ENCODE results near the gene ARF1.
"Not testable (repeated sequence)": the region's sequence is repeated elsewhere in the genome, so short reads cannot be mapped to it uniquely, and the experiment has no call there.

Gene ARF1

DNA sequence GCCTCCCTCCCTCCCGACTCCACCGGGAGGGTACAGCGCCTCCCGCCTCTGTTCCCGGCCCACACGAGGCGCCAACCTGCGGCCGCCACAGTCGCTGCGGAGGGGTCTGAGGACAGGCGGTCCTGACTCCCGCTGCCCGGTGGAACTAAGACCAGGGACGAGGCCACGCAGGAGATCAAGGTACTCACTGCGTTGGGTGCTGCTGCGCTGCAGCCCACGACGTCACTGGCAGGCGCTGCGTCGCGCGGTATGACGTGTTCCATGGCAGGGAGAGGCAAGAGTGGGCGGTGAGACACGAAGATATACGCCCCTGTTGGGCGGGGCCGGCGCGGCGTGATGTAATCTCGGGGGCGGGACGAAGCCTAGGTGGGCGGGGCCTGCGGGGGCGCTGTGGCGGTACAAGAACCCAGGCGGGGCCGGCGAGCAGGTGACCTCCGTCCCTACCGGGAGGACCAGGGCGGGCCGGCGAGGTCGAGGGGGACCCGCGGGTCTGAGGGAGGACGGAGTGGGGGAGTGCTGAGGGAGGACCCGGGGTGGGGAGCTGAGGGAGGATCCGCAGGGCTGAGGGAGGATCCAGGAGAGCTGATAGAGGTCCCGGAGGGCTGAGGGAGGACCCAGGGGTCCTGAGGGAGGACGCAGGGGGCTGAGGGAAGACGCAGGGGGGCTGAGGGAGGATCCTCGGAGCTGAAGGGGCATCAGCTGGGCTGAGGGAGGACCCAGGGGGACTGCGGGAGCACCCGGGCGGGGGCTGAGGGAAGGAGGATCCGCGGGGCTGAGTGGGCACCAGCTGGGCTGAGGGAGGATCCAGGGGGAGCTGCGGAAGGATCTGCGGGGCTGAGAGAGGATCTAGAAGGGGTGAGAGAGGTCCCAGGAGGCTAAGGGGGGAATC lies 26.8 kb downstream of the ARF1 start, which contains the start of gene MRPL55:
Gene MRPL55 (minus strand): TSS at position 227 of the 889 bp plus-strand sequence. CDS start 1,039 bp downstream, outside the sequence.
- TF ChIP-seq, protein P1, sequence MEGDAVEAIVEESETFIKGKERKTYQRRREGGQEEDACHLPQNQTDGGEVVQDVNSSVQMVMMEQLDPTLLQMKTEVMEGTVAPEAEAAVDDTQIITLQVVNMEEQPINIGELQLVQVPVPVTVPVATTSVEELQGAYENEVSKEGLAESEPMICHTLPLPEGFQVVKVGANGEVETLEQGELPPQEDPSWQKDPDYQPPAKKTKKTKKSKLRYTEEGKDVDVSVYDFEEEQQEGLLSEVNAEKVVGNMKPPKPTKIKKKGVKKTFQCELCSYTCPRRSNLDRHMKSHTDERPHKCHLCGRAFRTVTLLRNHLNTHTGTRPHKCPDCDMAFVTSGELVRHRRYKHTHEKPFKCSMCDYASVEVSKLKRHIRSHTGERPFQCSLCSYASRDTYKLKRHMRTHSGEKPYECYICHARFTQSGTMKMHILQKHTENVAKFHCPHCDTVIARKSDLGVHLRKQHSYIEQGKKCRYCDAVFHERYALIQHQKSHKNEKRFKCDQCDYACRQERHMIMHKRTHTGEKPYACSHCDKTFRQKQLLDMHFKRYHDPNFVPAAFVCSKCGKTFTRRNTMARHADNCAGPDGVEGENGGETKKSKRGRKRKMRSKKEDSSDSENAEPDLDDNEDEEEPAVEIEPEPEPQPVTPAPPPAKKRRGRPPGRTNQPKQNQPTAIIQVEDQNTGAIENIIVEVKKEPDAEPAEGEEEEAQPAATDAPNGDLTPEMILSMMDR (IDR thresholded peaks at IDR 0.05; ENCODE audit: low read length, missing control alignments): no peak
- DNase-seq (ENCODE audit: low read depth): peak; percentile 97
- peak within 1 kb of the TSS; percentile 95 for H3K4me3 ChIP-seq (replicated peaks; ENCODE audit: low read depth, low read length)

DNA sequence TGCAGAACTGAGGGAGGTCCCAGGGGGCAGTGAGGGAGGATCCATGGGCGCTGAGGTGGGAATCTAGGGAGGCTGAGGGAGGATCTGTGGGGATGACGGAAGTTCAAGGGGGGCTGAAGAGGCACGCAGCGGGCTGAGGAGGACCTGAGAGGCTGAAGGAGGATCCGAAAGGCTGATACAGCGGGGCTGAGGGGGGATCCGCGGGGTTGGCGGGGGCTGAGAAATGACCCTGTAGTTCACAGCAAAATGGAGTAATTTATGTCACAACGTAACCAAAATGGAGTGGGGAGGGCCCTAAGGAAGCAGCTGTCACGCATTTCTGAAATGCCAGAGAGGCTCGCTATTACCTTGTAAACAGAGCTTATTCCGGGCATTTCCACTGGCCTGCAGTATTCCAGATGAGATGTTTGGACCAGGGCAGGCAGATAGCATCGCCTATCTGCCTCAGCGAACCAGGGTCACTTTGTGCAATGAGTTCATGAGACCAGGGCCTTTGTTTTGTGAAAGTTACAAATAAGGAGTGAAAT lies 27.5 kb downstream of the ARF1 start:
- H3K4me3 ChIP-seq (replicated peaks; ENCODE audit: low read depth, low read length): peak overlapping the region; percentile 95
- peak; percentile 55 for DNase-seq (ENCODE audit: low read depth)
- TF ChIP-seq, protein P1 (IDR thresholded peaks at IDR 0.05; ENCODE audit: low read length, missing control alignments): no peak

DNA sequence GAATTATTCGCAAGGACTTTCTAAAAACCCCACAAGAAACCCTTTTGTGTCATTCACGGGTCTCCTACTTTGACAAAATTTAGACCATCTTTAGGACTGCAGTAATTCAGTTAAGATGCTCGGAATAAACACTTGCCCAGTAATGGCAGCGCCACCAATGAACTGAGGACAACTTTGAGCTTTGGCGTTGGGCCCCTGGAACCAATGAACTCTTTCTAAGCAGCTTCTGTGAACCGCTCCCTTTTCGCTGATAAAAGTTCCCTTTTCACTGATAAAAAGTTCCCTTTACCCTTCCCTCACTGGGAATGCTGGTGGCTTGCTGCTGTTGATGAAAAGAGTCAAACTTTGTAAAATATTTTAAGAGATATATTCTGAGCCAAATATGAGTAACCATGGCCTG lies 28.0 kb downstream of the ARF1 start:
- no peak for DNase-seq (ENCODE audit: low read depth)
- TF ChIP-seq, protein P1 (IDR thresholded peaks at IDR 0.05; ENCODE audit: low read length, missing control alignments): no peak
- H3K4me3 ChIP-seq (replicated peaks; ENCODE audit: low read depth, low read length): peak overlapping the region; percentile 95

DNA sequence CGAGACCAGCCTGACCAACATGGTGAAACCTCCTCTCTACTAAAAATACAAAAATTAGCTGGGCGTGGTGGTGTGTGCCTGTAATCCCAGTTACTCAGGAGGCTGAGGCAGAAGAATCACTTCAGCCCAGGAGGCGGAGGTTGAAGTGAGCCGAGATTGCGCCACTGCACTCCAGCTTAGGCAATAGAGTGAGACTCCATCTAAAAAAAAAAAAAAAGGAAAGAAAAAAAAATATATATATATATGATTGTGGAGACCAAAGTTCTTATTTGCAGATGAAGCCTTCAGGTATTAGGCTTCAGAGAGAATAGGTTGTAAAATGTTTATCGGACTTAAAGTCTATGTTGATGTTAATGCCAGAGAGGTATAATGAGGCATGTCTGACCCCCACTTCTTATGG lies 28.8 kb downstream of the ARF1 start:
- not testable (repeated sequence) for H3K4me3 ChIP-seq (replicated peaks; ENCODE audit: low read depth, low read length); DNase-seq (ENCODE audit: low read depth)

DNA sequence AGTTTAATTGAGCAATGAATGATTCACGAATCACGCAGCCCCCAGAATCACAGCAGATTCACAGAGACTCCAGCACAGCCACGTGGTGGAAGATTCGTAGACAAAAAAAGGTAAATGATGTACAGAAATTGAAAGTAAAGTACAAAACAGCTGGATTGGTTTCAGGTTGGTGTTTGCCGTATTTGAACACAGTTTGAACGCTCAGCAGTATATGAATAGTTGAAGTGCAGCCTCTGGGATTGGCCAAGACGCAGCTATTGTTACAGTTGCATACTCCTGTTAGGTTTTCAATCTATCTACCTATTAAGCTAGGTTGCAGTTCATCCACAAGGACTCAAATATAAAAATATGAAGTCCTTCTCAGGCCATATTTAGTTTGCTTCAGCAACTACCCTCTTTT lies 29.7 kb downstream of the ARF1 start:
- no peak overlapping the region for H3K4me3 ChIP-seq (replicated peaks; ENCODE audit: low read depth, low read length)
- no peak for DNase-seq (ENCODE audit: low read depth)
- TF ChIP-seq, protein P1 (IDR thresholded peaks at IDR 0.05; ENCODE audit: low read length, missing control alignments): no peak

DNA sequence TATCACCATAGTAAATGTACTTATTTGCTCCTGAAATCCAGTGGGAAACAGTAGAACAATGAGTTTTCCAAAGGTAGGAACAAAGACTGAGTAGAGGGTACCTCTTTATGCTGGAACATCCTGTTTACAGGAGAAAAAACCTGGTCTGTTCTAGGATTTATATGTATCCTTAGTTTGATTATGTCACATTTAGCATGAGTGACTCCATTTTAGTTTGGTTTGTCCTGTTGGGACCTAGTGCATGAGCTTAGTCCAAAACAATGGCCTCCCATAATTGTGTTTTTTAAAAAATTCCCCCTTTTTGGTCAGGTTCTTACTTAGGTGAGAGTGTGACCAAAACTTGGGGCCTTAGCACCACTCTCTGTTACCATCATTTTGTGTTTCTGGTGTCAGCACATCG lies 30.1 kb downstream of the ARF1 start:
- TF ChIP-seq, protein P1 (IDR thresholded peaks at IDR 0.05; ENCODE audit: low read length, missing control alignments): no peak
- DNase-seq (ENCODE audit: low read depth): no peak
- no peak overlapping the region for H3K4me3 ChIP-seq (replicated peaks; ENCODE audit: low read depth, low read length)

DNA sequence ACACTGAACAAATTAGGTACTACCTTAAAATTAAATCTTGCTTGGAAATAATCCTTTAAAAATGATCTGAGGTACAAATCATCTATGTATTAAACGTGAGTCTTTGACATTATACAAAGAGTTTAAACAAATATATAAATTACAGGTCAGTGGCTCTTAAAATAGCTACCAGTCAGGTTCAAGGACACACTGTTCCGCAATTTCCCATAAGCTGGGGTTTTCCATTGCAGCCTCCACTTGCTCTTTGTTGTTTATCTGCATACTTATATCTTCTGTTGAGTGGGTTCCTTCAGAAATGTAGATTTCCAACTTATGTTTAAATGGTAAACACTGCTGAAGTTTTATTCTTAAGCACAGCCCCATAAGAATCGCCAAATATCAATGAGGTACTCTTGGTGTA lies 32.3 kb downstream of the ARF1 start:
- H3K4me3 ChIP-seq (replicated peaks; ENCODE audit: low read depth, low read length): no peak overlapping the region
- no peak for DNase-seq (ENCODE audit: low read depth)
- TF ChIP-seq, protein P1 (IDR thresholded peaks at IDR 0.05; ENCODE audit: low read length, missing control alignments): no peak

Data from fibroblast of pulmonary artery (primary cell).